Lower leg skin (tissue), 4 donors: ENCODE results near the gene DAB1. TPM values are rescaled to one million over a fixed set of nuclear protein-coding genes. Genes with fewer than 3 reads are reported as not detected.

ENCODE experiments used
- DNase-seq, 2 donors: peaks; one replicate each; pipeline ENCODE4 v3.0.0-alpha.2; 2019; ENCODE audit warnings: low spot score in 2 of 2
- H3K4me3 ChIP-seq: fragments of 200-600 bp; sonication (generic); 2 replicates; pipeline ENCODE4 v1.5.1; 2017; ENCODE audit warnings: mild to moderate bottlenecking, low read depth; ENCODE audit not compliant: poor library complexity, severe bottlenecking
- CTCF ChIP-seq, 3 donors: fragments of 450-650 bp; IDR thresholded peaks; one replicate each; pipeline ENCODE4 v1.5.1; 2016; ENCODE audit warnings: antibody characterized with exemption in 3 of 3, mild to moderate bottlenecking in 3 of 3, moderate library complexity in 2 of 3
- POLR2A ChIP-seq, 2 donors: fragments of 450-650 bp; IDR thresholded peaks; one replicate each; pipeline ENCODE4 v1.6.1; 2016 to 2017; ENCODE audit warnings: antibody characterized with exemption in 2 of 2, mild to moderate bottlenecking in 1 of 2, moderate library complexity in 1 of 2
- WGBS, 2 donors: methylation state at CpG; one replicate each; pipeline ENCODE4 v1.1.5; 2018; 5-methylcytosine and 5-hydroxymethylcytosine counted together
- intact Hi-C: fragments of 100-400 bp; cut with DNase I; formaldehyde crosslinking; loops from one replicate; pipeline ENCODE4 v1.15.0; 2023; ENCODE audit warnings: low total_unique reads
- total RNA-seq, 4 donors: library from RNA; depleted of rRNA; stranded (reverse); fragments of >200 nt; gene quantifications; one replicate each; pipeline ENCODE4 v1.1.0, GENCODE V29; 2016

Gene DAB1
- total RNA-seq, 4 donors from 2014 or later, result 0.58 TPM; not detected in 3

DNA sequence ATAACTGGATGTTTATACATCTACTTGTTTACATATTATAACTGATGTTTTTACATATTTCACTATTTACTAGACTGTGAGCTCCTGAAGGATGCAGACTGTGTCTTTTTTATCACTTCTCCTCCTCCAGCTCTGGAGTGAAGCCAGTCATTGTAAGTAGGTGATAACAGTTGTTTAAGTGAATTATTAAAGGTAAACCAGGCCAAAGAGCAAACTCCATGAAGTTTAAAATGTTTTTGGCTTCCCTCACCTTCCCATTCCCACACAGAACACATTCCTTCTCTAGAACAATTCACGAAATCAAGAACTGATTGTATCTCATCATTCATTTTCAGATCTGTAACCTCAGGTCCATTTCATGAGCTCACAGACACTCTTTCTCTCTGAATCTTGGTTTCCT is 98.3 kb downstream of the DAB1 start:
- intact Hi-C loops, result no loop called here
- TF ChIP-seq CTCF (IDR thresholded peaks at IDR 0.05), result no peak
- no peak for TF ChIP-seq POLR2A (IDR thresholded peaks at IDR 0.05)
- WGBS, 2 donors, result 62 to 68% methylated on average over 1 of the region's 1 CpG
- no peak for DNase-seq
- no peak overlapping the region for H3K4me3 ChIP-seq

- DNase-seq, result no peak
- intact Hi-C loops, result no loop called here
- no peak for TF ChIP-seq POLR2A (IDR thresholded peaks at IDR 0.05)
- WGBS, 2 donors, result 71 to 89% methylated on average over 4 of the region's 4 CpGs
- no peak overlapping the region for H3K4me3 ChIP-seq
Observed at GRCh38 chr1:57325117-57325516, 98.7 kb downstream of the DAB1 start.

DNA sequence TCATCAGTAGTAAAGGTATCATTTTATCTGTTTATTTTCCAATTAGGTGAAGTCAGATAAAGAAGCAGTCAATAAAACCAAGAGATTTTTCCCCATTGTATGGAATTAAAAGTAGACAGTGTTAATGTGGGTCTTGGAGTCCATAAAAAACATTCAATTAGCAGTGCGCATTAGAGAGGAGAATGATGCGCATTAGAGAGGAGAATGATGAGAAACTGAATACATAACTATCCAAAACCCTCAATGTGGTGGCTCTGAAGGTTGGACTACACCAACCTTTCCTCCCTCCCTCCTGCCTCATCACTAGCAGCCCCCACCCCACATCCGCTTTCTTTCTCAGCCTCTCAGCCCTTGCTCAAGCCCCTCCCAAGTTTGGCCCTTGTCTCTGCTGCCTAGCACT is 99.5 kb downstream of the DAB1 start:
- TF ChIP-seq POLR2A (IDR thresholded peaks at IDR 0.05) (no peak), CTCF (IDR thresholded peaks at IDR 0.05) (no peak)
- no peak overlapping the region for H3K4me3 ChIP-seq
- intact Hi-C loops, result no loop called here
- 98 to 99% methylated on average over 3 of the region's 3 CpGs for WGBS, 2 donors
- no peak for DNase-seq

DNA sequence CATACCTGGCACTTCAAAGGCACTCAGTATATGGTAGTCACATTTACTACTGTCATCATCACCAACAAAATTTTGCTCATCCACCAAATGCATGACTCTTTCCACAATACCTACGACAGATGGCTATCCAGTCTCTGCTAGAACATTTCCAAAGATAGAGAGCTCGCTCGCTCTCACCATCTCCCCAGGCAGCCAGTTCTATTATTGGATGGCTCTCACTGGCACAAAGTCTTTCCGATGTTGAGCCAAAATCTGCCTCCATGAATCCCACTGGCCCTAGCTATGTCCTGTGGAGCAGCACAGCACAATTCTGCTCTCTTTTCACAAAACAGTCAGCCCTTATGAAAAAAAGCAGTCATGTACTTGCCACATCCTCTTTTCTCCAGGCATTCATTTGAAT is 102.1 kb downstream of the DAB1 start:
- no peak overlapping the region for H3K4me3 ChIP-seq
- DNase-seq, result no peak
- TF ChIP-seq CTCF (IDR thresholded peaks at IDR 0.05) (no peak), POLR2A (IDR thresholded peaks at IDR 0.05) (no peak)
- 89% methylated on average over 4 of the region's 4 CpGs for WGBS, 2 donors
- intact Hi-C loops, result no loop called here

DNA sequence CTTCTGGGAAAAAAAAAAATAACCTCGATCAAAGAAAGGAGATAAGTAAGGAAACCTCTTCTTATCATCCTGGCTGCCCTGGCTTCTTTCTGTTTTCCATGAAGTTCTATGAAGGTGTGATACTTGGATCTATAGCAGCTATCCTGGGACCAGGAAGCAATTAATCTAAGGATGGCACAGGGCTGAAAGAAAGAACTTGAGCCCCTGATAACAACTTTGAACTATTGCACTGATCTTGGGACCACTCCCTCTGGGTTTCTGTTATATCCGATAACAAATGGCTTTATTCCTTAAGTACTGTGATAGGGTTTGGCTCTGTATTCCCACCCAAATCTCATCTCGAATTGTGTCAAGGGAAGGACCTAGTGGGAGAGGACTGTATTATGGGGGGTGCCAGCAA is 104.1 kb downstream of the DAB1 start:
- DNase-seq, result no peak
- H3K4me3 ChIP-seq, result no peak overlapping the region
- 84 to 85% methylated on average over 3 of the region's 3 CpGs for WGBS, 2 donors
- intact Hi-C loops, result no loop called here
- TF ChIP-seq CTCF (IDR thresholded peaks at IDR 0.05) (no peak), POLR2A (IDR thresholded peaks at IDR 0.05) (no peak)

DNA sequence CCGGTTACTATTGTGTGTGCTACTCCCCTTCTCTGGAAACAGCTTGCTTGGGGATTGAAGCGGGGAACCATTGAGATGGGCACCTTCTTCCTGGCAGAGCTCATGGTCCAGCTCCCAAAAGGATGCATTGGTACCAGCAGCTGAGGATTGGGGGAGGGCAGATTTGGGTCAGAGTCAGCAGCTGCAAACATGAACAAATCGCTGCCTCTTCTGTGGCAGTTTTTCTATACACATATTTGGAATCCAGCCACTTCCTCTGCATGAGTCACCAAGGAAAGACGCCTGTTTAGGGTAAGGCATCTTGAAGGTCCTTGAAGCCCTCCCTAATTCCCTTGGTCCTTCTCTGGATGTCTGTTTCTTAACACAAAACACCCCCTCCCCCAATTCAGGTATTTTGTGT is 104.7 kb downstream of the DAB1 start:
- DNase-seq, result no peak
- H3K4me3 ChIP-seq, result no peak overlapping the region
- WGBS, 2 donors, result 17 to 24% methylated on average over 4 of the region's 4 CpGs
- intact Hi-C loops, result no loop called here
- TF ChIP-seq CTCF (IDR thresholded peaks at IDR 0.05), result no peak
- TF ChIP-seq POLR2A (IDR thresholded peaks at IDR 0.05), result no peak
